NB4 (cell line): ENCODE measurements around the gene CRTAC1.

ENCODE experiments used
- DNase-seq: peaks from one replicate; pipeline ENCODE4 v3.0.0; 2010; ENCODE audit warnings: low read depth
- H3K4me3 ChIP-seq: one replicate; pipeline ENCODE4 v1.5.1; 2011; ENCODE audit warnings: mild to moderate bottlenecking, low read depth, low read length, moderate library complexity
- MYC ChIP-seq: IDR thresholded peaks from 2 replicates; pipeline ENCODE4 v1.6.1; 2011; ENCODE audit warnings: low read depth, low read length
- POLR2A ChIP-seq: IDR thresholded peaks from 2 replicates; pipeline ENCODE4 v1.6.1; 2011; ENCODE audit warnings: mild to moderate bottlenecking; ENCODE audit not compliant: insufficient read length; ENCODE audit errors: extremely low read depth
- TF ChIP-seq, protein P1 (sequence below): IDR thresholded peaks from one replicate; pipeline ENCODE4 v1.5.1; 2012; ENCODE audit warnings: low read depth, low read length
- TF ChIP-seq, protein P2 (sequence below): IDR thresholded peaks from 2 replicates; pipeline ENCODE4 v1.6.1; 2011; ENCODE audit warnings: low read depth, low read length

The CRTAC1 gene

DNA sequence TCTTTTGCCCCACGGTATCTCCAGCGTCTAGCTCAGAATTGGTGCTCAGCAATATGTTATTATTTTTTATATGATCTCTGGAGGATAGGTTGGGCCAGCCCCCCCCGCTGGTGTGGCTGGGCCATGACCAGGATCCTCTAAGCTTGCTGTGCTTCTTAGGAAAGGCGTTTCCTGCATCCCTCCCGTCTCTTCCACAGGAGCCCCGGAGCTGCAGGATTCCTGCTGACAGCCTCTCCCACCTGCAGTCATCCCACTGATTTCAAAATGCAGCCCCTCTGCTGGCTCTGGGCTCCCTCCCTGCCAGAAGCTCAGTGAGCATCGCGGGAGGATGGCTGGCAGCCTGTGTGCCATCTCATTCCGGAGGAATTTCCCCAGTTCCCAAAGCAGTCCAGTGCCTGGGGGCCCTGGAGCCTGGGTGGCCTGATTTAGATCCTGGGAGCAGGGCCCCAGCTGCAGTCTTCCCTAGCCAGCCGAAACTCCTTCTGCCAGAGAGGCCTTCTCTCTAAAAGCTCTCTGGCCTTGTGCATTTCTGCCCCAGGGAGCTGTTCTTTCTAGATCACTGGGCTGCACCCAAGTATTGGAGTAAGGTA, 202.6 kb downstream of the CRTAC1 start:
- no peak for TF ChIP-seq POLR2A
- TF ChIP-seq, protein P1, sequence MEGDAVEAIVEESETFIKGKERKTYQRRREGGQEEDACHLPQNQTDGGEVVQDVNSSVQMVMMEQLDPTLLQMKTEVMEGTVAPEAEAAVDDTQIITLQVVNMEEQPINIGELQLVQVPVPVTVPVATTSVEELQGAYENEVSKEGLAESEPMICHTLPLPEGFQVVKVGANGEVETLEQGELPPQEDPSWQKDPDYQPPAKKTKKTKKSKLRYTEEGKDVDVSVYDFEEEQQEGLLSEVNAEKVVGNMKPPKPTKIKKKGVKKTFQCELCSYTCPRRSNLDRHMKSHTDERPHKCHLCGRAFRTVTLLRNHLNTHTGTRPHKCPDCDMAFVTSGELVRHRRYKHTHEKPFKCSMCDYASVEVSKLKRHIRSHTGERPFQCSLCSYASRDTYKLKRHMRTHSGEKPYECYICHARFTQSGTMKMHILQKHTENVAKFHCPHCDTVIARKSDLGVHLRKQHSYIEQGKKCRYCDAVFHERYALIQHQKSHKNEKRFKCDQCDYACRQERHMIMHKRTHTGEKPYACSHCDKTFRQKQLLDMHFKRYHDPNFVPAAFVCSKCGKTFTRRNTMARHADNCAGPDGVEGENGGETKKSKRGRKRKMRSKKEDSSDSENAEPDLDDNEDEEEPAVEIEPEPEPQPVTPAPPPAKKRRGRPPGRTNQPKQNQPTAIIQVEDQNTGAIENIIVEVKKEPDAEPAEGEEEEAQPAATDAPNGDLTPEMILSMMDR, result no peak
- TF ChIP-seq, protein P2, sequence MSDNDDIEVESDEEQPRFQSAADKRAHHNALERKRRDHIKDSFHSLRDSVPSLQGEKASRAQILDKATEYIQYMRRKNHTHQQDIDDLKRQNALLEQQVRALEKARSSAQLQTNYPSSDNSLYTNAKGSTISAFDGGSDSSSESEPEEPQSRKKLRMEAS, result no peak
- no peak for TF ChIP-seq MYC
- no peak for DNase-seq

DNA sequence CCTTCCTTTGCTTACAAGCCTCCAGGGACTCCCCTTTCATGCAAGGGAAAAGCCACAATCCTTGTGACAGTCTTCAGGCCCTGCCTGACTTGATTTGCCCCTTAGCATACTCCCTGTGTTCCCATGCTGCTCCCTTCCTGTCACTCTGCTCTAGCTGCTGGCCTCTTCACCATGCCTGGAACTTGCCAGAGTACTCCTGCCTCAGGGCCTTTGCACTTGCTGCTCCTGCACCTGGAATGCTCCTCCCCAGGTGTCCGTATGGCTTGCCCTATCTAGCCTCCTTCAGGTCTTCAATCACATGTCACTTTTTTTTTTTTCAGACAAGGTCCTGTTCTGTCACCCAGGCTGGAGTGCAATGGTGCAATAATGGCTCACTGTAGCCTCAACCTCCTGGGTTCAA, 203.5 kb downstream of the CRTAC1 start:
- H3K4me3 ChIP-seq, result no peak overlapping the region
- TF ChIP-seq MYC (no peak), POLR2A (no peak)
- TF ChIP-seq, protein P2, result no peak
- TF ChIP-seq, protein P1, result no peak
- peak; percentile 56 for DNase-seq

More for the DNA sequence above, 202.6 kb downstream of the CRTAC1 start:
- H3K4me3 ChIP-seq, result no peak overlapping the region

DNA sequence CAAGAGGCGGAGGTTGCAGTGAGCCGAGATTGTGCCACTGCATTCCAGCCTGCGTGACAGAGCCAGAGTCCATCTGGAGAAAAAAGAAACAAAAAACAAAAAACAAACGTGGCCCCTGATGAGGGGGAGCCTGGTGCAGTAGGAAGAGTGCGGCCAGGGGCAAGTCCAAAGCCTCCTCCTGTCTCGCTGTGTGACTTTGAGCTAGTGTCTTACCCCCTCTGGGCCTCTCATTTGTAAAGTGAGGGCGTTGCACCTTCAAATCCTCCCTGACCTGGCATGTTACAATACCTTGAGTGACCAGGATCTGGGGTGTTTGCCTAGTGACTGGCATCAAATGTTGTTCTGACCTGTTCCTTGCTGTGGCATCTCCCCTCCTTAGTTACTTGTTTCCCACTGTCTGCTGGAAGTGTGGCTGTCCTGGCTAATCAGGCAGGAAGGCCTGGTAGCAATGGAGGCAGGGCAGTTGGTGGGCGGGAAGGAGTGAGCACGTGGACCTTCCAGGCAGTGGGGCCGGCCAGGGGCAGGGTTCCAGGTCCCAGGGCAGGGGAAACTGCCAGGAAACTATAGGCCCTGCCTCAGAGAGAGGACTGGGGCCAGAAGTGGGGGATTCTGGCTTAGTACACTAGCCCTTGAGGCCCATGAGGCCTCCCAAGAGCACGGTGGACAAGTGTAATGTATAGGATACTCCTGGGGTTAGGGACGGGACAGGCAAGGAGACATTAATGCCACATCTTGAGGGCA, 205.2 kb downstream of the CRTAC1 start:
- no peak overlapping the region for H3K4me3 ChIP-seq
- TF ChIP-seq POLR2A (no peak), MYC (no peak)
- TF ChIP-seq, protein P1, result no peak
- TF ChIP-seq, protein P2, result no peak
- DNase-seq, result no peak

DNA sequence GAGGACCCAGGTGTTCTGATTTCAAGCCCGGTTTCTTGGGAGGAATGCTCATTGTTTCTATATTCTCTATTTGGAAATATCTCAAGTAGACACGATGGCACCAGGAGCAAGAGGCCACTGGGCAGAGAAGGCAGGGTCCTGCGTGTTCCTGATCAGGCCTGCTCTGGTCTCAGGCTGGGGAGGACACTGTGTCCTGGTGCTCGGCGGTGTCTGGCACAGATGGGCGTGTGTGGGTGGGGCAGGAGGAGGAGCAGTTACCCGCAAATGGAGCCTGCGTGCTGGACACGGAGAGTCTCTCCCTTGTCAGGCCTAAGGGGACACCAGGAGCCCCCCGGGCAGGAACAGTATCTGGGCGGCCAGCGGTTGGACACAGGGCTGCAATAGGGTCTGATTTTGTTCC, 206.7 kb downstream of the CRTAC1 start:
- TF ChIP-seq, protein P1, result no peak
- TF ChIP-seq MYC (no peak), POLR2A (no peak)
- TF ChIP-seq, protein P2, result no peak
- H3K4me3 ChIP-seq, result no peak overlapping the region
- no peak for DNase-seq

DNA sequence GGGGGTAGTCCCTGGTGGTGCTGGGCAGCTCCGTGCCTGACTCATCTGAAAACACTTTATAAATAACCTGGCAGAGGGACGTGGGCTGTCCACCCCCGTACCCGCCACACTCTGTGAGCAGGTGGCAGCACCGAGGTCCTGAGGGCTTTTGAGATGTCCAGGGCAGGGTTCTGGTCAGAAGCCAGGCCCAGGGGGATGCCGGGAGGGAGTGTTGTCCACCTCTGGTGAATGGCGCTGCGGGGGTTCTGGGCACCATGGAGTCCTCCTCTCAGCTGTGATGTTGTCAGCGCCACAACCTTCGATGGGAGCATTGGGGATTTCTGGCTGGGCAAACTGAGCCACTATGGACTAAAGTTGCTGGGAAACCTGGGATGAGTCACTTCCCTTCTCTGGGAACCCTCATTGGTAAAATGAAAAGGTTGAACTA, 208.1 kb downstream of the CRTAC1 start:
- TF ChIP-seq, protein P1, result no peak
- TF ChIP-seq, protein P2, result no peak
- TF ChIP-seq POLR2A, result no peak
- no peak for TF ChIP-seq MYC
- no peak for DNase-seq
- H3K4me3 ChIP-seq, result no peak overlapping the region
